LHCN-M2 (cell line): Measurements from ENCODE around the gene PTGER4. TPM values are rescaled to one million over a fixed set of nuclear protein-coding genes. Genes with fewer than 3 reads are reported as not detected.

Experiments used
- DNase-seq: peaks from one replicate; pipeline ENCODE4 v3.0.0-alpha.2; 2012; ENCODE audit warnings: low read depth
- polyA plus RNA-seq: library from polyadenylated mRNA; unstranded; fragments of >200 nt; gene quantifications from one replicate; pipeline ENCODE4 v1.2.1, GENCODE V29; 2012; ENCODE audit warnings: missing spikeins
- total RNA-seq: library from RNA; depleted of rRNA; stranded (reverse); fragments of >200 nt; gene quantifications from 2 replicates; pipeline ENCODE4 v1.2.3, GENCODE V29; 2014; rRNA removed

The PTGER4 gene
- 51.9 and 62.8 TPM in 2 replicates for total RNA-seq
- 9.9 TPM for polyA plus RNA-seq

DNA sequence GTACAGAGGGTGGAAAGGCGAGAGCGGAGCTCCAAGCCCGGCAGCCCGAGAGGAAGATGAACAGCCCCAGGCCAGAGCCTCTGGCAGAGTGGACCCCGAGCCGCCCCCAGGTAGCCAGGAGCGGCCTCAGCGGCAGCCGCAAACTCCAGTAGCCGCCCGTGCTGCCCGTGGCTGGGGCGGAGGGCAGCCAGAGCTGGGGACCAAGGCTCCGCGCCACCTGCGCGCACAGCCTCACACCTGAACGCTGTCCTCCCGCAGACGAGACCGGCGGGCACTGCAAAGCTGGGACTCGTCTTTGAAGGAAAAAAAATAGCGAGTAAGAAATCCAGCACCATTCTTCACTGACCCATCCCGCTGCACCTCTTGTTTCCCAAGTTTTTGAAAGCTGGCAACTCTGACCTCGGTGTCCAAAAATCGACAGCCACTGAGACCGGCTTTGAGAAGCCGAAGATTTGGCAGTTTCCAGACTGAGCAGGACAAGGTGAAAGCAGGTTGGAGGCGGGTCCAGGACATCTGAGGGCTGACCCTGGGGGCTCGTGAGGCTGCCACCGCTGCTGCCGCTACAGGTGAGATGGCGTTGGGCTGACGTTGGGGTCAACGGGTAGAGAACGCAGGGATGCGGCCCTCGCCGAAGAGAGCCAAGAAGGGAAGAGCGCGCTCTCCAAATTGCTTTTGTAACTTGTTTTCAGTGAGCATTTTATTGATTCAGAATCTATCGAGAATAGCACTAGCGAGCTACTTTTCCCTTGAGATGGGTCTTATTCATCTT lies at the start of gene PTGER4:
TSS of gene PTGER4 (plus strand) at position 3 of the 769 bp plus-strand sequence. CDS start 1,079 bp downstream, outside the sequence.
- DNase-seq, result no peak

- DNase-seq, result no peak
These were observed 49.6 kb upstream of the PTGER4 start for GRCh38 chr5:40630126-40630525.

- no peak for DNase-seq
These were observed 48.5 kb upstream of the PTGER4 start for GRCh38 chr5:40631236-40631635.

DNA sequence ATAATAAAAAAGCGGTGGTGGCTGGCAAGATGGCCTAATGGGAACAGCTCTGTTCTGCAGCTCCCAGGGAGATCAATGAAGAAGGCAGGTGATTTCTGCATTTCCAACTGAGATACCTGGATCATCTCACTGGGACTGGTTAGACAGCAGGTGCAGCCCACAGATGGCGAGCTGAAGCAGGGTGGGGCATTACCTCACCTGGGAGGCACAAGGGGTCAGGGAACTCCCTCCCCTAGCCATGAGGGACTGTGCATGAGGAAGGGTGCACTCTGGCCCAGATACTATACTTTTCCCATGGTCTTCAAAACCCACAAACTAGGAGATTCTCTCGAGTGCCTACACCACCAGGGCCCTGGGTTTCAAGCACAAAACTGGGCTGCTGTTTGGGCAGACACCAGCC lies 45.6 kb upstream of the PTGER4 start:
- no peak for DNase-seq

DNA sequence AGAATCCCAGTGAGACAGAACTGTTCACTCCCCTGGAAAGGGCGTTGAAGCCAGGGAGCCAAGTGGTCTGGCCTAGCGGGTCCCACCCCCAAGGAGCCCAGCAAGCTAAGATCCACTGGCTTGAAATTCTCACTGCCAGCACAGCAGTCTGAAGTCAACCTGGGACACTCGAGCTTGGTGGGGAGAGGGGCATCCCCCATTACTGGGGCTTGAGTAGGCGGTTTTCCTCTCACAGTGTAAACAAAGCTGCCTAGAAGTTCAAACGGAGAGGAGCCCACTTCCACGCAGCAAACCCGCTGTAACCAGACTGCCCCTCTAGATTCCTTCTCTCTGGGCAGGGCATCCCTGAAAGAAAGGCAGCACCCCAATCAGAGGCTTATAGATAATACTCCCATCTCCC lies 45.1 kb upstream of the PTGER4 start:
- no peak for DNase-seq

GRCh38 chr5:40639531-40639930 lies 40.2 kb upstream of the PTGER4 start:
- peak; percentile 62 for DNase-seq

GRCh38 chr5:40646266-40646665 lies 33.4 kb upstream of the PTGER4 start:
- no peak for DNase-seq

- DNase-seq, result no peak
These were observed 31.6 kb upstream of the PTGER4 start for GRCh38 chr5:40648150-40648549.

DNA sequence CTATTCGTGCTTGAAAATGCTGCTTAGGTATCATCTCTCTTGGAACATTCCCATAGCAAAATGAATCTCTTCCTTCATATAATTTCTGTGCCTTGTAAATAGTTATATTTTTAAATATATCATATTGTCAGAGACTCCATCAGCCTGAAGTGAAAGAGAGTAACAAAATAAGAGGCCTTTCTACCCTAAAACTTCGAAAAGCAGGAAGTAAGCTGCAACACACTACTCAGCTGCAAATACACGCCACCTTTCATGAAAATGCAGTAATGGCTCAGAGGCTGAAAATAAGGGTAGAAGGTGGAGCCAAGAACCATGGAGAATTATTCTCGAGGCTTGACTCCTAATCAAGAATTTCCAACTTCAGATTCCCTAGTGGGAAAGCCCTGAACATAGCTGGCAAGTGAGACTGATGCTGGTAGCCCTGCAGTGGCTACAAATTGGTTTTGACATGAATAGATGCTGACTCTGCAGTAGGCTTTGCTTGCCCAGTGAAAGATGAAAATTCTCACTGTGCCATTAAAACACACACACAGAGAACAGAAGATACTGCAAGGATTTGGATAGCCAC lies 30.2 kb upstream of the PTGER4 start:
- DNase-seq, result no peak

- no peak for DNase-seq
These were observed 28.5 kb upstream of the PTGER4 start for GRCh38 chr5:40651201-40651600.

- no peak for DNase-seq
These were observed 27.1 kb upstream of the PTGER4 start for GRCh38 chr5:40652441-40653220.

DNA sequence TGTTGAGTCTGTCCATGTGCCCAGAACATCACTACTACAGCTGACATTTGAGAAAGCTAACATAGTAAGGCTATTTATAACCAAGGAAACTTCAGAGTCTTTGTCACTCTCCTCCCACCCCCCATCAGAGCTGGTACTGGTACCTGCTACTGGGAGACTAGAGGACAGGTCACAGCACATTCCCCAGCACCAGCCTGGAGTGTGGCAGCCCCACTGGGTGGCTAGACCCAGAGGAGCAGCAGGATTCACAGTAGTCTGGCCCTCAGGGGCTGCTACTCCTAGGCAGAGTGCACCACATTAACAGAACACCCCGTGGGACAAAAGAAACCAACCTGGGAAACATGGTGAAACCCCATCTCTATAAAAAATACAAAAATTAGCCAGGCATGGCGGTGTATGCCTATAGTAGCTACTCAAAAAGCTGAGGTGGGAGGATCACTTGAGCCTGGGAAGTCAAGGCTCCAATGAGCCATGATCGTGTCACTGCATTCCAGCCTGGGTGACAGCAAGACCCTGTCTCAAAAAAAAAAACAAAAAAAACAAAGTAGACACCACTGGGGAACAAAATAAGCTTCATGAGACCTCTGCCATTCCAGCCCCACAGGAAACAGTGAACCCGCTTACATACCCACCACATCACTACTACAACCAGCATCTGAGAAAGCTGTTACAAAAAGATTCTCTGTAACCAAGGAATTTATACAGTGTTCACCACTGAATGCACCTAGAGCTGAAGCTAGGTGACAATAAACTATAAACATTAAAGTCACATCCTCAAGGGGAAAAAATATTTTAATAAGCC lies 26.3 kb upstream of the PTGER4 start:
- DNase-seq, result no peak

DNA sequence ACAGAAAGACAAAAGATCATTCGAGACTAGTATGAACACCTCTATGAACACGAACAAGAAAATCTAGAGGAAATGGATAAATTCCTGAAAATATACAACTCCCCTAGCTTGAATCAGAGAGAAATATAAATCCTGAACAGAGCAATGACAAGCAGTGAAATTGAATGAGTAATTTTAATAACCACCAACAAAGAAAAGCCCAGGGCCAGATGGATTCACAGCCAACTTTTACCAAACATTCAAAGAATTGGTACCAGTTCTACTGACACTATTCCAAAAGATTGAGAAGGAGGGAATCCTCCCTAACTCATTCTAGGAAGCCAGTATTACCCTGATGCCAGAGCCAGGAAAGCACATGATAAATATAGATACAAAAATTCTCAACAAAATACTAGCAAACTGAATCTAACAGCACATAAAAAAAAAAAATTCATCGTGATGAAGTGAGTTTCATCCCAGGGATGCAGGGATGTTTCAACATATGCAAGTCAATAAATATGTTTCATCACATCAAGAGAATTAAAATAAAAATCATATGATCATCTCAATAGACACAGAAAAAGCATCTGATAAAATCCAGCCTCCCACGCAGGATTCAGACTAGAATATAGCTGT lies 25.2 kb upstream of the PTGER4 start:
- no peak for DNase-seq

DNA sequence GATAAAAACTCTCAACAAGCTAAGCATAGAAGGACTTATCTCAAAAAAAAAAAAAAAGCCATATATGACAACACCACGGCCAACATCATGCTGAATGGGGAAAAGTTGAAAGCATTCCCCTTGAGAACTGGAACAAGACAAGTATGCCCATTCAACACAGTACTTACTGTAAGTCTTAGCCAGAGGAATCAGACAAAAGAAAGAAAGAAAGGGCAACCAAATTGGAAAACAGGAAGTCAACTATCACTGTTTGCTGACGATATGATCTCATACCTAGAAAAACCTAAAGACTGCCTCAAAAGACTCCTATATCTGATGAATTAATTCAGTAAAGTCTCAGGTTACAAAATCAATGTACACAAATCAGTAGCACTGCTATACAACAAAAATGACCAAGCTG lies 24.6 kb upstream of the PTGER4 start:
- DNase-seq, result no peak

- DNase-seq, result peak; percentile 29
These were observed 23.6 kb upstream of the PTGER4 start for GRCh38 chr5:40656091-40656490.

GRCh38 chr5:40656766-40657165 lies 22.9 kb upstream of the PTGER4 start:
- DNase-seq, result no peak

DNA sequence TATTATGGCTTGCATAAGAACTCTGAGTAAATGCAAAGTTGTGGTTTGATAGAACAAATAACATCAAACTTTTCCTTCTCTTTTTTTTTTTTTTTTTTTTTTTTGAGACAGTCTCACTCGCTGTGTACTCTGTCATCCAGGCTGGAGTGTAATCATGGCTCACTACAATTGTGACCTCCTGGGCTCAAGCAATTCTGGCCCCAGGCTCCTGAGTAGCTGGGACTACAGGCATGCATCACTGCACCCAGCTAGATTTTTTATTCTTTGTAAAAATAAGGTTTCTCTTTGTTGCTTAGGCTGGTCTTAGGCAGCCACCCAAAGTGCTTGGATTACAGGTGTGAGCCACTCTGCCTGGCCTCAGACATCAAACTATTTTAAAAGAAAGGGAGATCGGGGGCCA lies 19.0 kb upstream of the PTGER4 start:
- DNase-seq, result no peak

GRCh38 chr5:40665635-40666298 lies 13.9 kb upstream of the PTGER4 start:
- no peak for DNase-seq

DNA sequence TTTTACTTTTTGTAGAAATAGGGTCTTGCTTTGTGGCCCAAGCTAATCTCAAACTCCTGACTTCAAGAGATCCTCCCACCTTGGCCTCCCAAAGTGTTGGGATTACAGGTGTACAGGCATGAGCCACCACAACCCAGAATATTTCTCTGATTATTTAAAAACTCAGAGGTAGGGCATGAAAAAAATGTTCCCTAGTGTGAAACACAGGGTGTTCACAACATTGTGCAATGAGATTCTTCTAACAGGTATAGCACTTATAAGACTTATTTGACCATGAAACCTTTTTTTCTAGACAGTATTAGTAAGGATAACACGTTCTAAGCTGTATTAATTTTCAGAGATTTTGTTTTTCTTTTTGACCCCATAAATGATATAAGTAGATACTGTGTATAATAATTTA lies 13.1 kb upstream of the PTGER4 start:
- DNase-seq, result no peak

DNA sequence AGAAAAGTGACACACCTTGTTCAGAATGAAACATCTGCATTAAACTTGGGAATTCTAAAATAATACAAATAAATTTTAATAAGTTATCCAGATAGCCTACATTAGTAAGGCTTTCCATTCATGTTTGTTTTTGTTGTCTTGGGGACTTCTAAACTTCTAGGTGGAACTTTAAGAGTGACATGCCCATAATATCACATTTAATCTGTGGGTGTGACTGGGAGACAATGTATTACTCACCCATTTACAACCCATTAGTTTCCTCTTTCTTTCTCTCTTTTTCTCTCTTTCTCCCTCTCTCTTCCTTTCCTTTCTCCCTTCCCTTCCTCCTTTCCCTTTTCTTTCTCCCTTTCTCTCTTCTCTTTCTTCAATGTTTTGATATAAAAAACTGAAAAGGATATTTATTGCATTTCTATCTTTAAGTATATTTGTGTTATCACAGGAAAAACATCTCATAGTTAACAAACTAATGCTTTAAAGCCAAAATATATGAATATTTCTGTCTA lies 12.5 kb upstream of the PTGER4 start:
- no peak for DNase-seq
